Fibroblast of lung (primary cell): ENCODE measurements around the gene HOXA11.

Experiments used
- CTCF ChIP-seq, 2 donors: IDR thresholded peaks in 1 of 2; conservative IDR thresholded peaks in 1 of 2; 1 replicate in 1 of 2; 2 replicates in 1 of 2; pipeline ENCODE4 v1.5.1; 2011 to 2012; ENCODE audit warnings: low read length in 2 of 2, control low read depth in 1 of 2, inconsistent platforms in 1 of 2, low read depth in 1 of 2, mild to moderate bottlenecking in 1 of 2
- EZH2 ChIP-seq: IDR thresholded peaks from 2 replicates; pipeline ENCODE4 v1.5.1; 2012; ENCODE audit warnings: low read length, control low read depth, mild to moderate bottlenecking; ENCODE audit errors: missing control alignments

GRCh38 chr7:27181795-27182275 is 3.2 kb downstream of the HOXA11 start:
- TF ChIP-seq CTCF (conservative IDR thresholded peaks at IDR 0.05 in 1 of 2, IDR thresholded peaks at IDR 0.05 in 1 of 2; ENCODE audit: low read depth in 1 of 2, low read length in 2 of 2) = no peak
- TF ChIP-seq EZH2 = no peak
